Hematopoietic multipotent progenitor cell treated with erythropoietin and hydrocortisone succinate and interleukin-3 and kit ligand, for 4 days (in vitro differentiated cells): Measurements from ENCODE around the gene CHMP6.
"Not testable (repeated sequence)": the region's sequence is repeated elsewhere in the genome, so short reads cannot be mapped to it uniquely, and the experiment has no call there.

ENCODE experiments used
- DNase-seq: peaks from one replicate; pipeline ENCODE4 v3.0.0-alpha.2; 2015

Gene CHMP6

GRCh38 chr17:81016575-81016974 lies 24.9 kb downstream of the CHMP6 start:
- no peak for DNase-seq

- not testable (repeated sequence) for DNase-seq
Observed at GRCh38 chr17:81017330-81017729, 25.7 kb downstream of the CHMP6 start.

GRCh38 chr17:81018044-81018802 lies 26.6 kb downstream of the CHMP6 start:
- DNase-seq: peak; percentile 88

- DNase-seq: no peak
Observed at GRCh38 chr17:81019563-81020442, 28.2 kb downstream of the CHMP6 start.

GRCh38 chr17:81020443-81020766 lies 28.8 kb downstream of the CHMP6 start:
- no peak for DNase-seq

- peak; percentile 50 for DNase-seq
Observed at GRCh38 chr17:81020767-81021497, 29.3 kb downstream of the CHMP6 start.

- no peak for DNase-seq
Observed at GRCh38 chr17:81021531-81022343, 30.1 kb downstream of the CHMP6 start.

- DNase-seq: no peak
Observed at GRCh38 chr17:81022344-81022676, 30.7 kb downstream of the CHMP6 start.

- no peak for DNase-seq
Observed at GRCh38 chr17:81025065-81025740, 33.6 kb downstream of the CHMP6 start.

GRCh38 chr17:81025741-81026129 lies 34.1 kb downstream of the CHMP6 start:
- DNase-seq: no peak

GRCh38 chr17:81026266-81027036 lies 34.8 kb downstream of the CHMP6 start:
- DNase-seq: no peak

- DNase-seq: no peak
Observed at GRCh38 chr17:81027038-81027437, 35.4 kb downstream of the CHMP6 start.

- no peak for DNase-seq
Observed at GRCh38 chr17:81027591-81028505, 36.2 kb downstream of the CHMP6 start.

- no peak for DNase-seq
Observed at GRCh38 chr17:81028506-81028858, 36.8 kb downstream of the CHMP6 start.

- DNase-seq: no peak
Observed at GRCh38 chr17:81029859-81030258, 38.2 kb downstream of the CHMP6 start.

- not testable (repeated sequence) for DNase-seq
Observed at GRCh38 chr17:81030312-81030711, 38.7 kb downstream of the CHMP6 start.

GRCh38 chr17:81030741-81031565 lies 39.3 kb downstream of the CHMP6 start:
- DNase-seq: no peak

- DNase-seq: no peak
Observed at GRCh38 chr17:81031566-81032550, 40.2 kb downstream of the CHMP6 start.
